NCI-H2196 treated with DMSO at 0.1 percent for 48 hours (cell line): Measurements from ENCODE around the gene MRGPRX2.

ENCODE experiments used
- DNase-seq: peaks from one replicate; lab custom pipeline; 2025; ENCODE audit not compliant: unreplicated experiment; lab: John Stamatoyannopoulos, UW

The MRGPRX2 gene

DNA sequence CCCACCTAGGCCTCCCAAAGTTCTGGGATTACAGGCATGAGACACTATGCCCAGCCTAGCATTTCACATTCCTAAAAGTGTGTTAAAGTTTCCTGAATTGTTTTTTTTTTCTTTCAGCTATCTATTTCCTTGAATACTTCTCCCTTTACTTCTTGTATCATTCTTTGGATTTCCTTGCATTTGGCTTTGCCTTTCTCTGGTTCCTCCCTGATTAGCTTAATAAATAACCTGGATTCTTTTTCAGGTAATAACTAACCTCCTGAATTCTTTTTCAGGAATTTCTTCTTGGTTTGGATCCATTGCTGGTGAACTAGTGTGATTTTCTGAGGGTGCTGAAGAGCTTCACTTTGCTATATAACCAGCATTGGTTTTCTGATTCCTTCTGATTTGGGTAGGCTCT is 47.9 kb downstream of the MRGPRX2 start:
- no peak for DNase-seq
